ENCODE measurements around the gene UPF3A.

UPF3A gene

DNA sequence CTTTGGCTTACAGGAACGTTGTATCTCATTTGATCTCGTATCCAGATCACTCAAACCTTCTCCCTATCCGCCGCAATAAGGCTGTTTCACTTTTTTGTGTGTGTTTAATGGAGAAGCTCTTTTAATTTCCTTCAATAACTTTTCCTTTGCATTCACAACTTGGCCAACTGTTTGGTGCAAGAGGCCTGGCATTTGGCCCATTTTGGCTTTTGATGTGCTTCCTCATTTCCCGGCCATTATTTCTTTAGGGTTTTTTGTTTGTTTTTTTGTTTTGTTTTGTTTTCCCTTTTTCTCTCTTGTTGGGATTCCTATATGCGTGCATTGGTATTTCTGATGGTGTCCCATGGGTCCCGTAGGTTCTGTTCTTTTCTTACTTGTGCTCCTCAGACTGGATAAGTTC, 6.1 kb upstream of the UPF3A start:
- Mint-ChIP-seq H3K4me3 (no peak overlapping the region), H3K27ac (no peak overlapping the region), H3K4me1 (peaks cover 17% of the 10 kb centered on the region), H3K9me3 (no peaks in the 10 kb centered on the region), H3K27me3 (no peaks in the 10 kb centered on the region), H3K36me3 (peaks cover 55% of the 10 kb centered on the region)
- DNase-seq, result no peak
- CTCF ChIA-PET, result no interaction called here

DNA sequence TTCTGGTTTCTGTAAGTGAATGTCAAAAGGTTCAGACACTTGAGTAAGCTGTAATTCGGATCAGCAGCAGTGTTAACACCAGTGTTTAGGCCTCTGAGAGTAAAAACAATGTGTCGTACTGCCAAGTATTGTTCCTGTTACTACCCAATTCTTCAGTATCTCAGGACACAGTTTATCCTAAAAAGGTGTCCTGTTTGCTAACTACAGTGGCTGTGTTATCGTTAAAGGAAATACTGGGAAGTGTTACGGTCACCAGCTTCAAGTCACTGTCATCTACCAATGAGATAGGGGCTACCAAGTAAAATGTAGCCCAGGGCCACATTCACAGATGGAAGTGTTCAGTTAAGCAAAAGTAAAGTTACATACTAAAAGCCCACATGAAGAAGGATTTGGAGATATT, 2.3 kb upstream of the UPF3A start:
- Mint-ChIP-seq H3K27me3 (no peaks in the 10 kb centered on the region), H3K4me1 (peaks cover 35% of the 10 kb centered on the region), H3K27ac (peak overlapping the region; percentile 99), H3K36me3 (peaks cover 45% of the 10 kb centered on the region), H3K4me3 (no peak overlapping the region), H3K9me3 (no peaks in the 10 kb centered on the region)
- CTCF ChIA-PET, result no interaction called here
- DNase-seq, result no peak

DNA sequence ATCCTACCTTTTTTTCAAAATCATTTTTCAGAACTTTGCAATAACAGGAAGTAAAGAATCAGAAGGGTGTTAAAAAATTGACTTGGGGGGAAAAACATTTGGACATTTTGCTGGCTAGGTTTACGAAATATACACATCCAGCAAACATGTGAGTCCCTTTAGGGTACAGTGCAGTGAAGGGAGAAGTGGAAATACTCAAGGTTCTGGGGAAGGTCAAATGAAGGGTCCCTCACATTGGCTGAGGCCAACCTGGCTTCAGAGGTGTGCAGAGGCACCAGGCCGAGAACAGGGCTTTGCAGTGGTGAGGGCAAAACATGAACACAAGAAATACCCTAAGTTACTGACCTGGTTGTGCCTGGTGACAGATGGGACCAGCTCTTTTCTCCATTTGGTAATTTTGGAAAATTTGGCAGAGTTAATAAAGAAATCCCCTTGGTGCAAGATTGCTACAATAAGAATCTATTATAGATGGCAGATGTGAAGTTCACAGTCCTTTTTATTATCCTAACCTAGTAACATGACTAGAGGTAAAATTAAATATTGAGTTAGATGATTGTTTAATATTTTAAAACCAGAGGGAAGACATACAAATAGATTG, 1.5 kb upstream of the UPF3A start:
- H3K36me3 Mint-ChIP-seq, result peaks cover 45% of the 10 kb centered on the region
- no peak for DNase-seq

DNA sequence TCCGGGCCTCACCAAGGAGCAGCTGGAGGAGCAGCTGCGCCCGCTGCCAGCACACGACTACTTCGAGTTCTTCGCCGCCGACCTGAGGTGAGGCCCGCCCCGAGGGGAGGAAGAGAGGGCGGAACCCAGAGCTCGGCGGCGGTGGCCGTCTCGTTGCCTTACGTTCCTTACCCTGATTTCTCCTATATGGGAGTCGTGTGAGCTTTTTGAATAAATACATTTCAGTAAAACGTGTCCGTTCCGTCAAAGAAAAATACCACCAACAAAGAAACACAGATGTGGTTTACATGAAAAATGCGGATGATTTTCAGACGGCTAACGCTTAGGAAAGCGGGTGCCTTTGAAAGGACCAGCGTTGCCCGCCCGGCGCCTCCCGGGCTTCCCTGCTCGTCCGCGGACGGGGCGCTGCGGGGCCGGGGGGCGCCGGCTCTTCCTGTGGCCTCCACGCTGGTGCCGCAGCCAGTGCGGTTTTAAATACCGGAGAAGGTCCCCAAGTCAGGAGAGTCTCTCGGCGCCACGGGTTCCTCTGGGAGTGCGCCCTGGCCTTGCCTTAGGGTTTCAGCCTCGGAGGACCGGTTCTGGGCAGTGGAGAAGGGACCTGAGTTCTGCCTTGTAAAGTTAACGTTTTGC, 755 bp downstream of the UPF3A start:
- H3K36me3 Mint-ChIP-seq, result peaks cover 53% of the 10 kb centered on the region
- H3K4me3 Mint-ChIP-seq, result peak overlapping the region; percentile 82
- CTCF ChIA-PET, result no interaction called here
- H3K4me1 Mint-ChIP-seq, result peaks cover 48% of the 10 kb centered on the region
- H3K9me3 Mint-ChIP-seq, result no peaks in the 10 kb centered on the region
- H3K27ac Mint-ChIP-seq, result peak overlapping the region; percentile 99
- H3K27me3 Mint-ChIP-seq, result no peaks in the 10 kb centered on the region
- DNase-seq, result peak; percentile 54

More for the DNA sequence above, 1.5 kb upstream of the UPF3A start:
- no peaks in the 10 kb centered on the region for H3K27me3 Mint-ChIP-seq
- CTCF ChIA-PET, result interaction anchor here (1.0 kb wide), 1 partner anchor 61 kb away, joined by 4 read pairs; no protein-coding TSS in a partner anchor
- H3K4me3 Mint-ChIP-seq, result peak overlapping the region; percentile 82
- no peaks in the 10 kb centered on the region for H3K9me3 Mint-ChIP-seq
- H3K4me1 Mint-ChIP-seq, result peaks cover 39% of the 10 kb centered on the region
- peak overlapping the region; percentile 99 for H3K27ac Mint-ChIP-seq

DNA sequence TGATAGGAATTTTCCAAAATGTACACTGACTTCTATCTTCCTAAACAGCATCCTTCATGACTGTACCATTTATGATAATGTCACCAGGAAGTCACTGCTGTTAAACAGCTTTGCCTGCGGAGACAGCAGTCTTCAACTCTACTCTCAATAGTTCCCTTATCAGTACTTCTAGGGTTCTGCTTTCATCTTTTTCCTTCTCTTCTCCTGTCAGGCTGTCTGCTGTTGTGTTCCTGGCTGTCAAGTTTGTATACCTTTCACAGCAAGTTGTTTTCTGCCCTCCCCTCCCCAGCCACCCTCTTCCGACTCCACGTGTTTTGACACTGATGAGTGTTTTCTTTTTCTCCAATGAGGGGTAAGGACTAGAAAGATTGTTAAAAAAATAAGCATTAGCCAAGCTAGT, 2.2 kb downstream of the UPF3A start:
- Mint-ChIP-seq H3K36me3 (peaks cover 57% of the 10 kb centered on the region), H3K4me3 (peak overlapping the region; percentile 67), H3K9me3 (no peaks in the 10 kb centered on the region), H3K27ac (peak overlapping the region; percentile 52), H3K27me3 (no peaks in the 10 kb centered on the region), H3K4me1 (peaks cover 44% of the 10 kb centered on the region)
- DNase-seq, result no peak
- CTCF ChIA-PET, result interaction anchor here (0.6 kb wide), 1 partner anchor 1160 kb away, joined by 3 read pairs; no protein-coding TSS in a partner anchor

DNA sequence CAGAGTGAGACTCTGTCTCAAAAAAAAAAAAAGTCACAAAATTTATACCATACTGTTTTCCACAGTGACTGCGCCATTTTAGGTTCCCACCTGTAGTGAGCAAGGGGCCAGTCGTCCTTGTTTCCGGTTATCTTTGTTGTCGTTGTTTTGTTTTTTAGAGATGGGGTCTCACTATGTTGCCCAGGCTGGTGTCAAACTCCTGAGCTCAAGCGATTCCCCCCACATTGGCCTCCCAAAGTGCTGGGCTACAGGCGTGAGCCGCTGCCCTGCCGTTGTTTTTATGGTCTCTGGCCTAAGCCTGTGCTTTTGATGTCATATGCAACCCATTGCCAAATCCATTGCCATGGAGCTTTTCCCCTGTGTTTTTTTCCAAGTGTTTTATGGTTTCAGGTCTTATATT, 3.3 kb downstream of the UPF3A start:
- peaks cover 60% of the 10 kb centered on the region for H3K36me3 Mint-ChIP-seq
- H3K4me3 Mint-ChIP-seq, result no peak overlapping the region
- DNase-seq, result no peak
- CTCF ChIA-PET, result no interaction called here
- H3K27me3 Mint-ChIP-seq, result no peaks in the 10 kb centered on the region
- H3K4me1 Mint-ChIP-seq, result peaks cover 36% of the 10 kb centered on the region
- H3K9me3 Mint-ChIP-seq, result no peaks in the 10 kb centered on the region
- H3K27ac Mint-ChIP-seq, result no peak overlapping the region

DNA sequence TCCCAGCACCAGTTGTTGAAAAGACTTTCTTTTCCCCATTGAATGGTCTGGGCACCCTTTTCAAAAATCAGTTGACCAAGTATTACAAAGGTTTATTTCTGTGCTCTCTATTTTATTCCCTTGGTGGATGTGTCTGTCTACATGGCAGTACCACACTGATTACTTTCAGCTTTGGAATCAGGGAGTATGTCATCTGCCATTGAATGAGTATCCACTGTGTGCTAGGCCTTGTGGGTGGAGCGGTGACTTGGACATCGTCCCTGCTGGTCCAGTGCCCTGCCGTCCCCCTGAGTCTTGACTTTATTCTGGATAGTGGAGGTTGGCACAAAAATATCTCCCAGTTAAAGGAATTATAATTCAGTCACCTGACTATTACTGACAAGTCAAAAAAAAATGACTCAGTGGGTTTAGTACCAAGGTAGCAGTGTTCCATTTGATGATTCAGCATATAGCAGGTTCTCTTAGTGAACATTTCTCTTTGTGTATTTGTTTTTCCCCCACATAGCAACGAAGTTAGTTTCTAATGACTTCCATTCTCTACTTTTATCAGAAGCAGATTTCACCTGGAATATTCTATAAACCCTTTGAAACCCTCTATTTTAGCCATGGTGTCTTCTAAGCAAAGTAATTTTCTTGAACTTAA, 3.9 kb downstream of the UPF3A start:
- Mint-ChIP-seq H3K4me3 (no peak overlapping the region), H3K27me3 (no peaks in the 10 kb centered on the region), H3K36me3 (peaks cover 63% of the 10 kb centered on the region), H3K9me3 (no peaks in the 10 kb centered on the region), H3K27ac (peak overlapping the region; percentile 28), H3K4me1 (peaks cover 31% of the 10 kb centered on the region)
- CTCF ChIA-PET, result no interaction called here
- DNase-seq, result no peak

DNA sequence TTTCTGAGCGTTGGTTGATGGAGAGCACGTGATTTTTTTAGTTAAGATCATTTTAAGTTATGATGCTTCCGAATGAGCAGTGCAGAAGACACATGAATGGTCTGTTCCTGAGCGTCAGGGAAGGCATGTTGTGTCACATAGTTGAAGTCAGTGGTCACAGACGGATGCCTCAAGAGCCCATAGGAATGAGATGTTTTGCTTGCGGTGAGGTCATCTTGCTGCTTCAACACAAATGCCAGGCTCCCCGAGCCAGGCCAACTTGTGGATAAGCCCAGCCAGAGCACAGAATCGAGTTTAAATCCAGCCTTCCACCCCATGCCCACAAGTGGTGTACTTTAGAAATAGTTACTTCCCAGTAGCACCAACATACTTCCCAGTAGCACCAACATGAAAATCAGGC, 5.4 kb downstream of the UPF3A start:
- H3K36me3 Mint-ChIP-seq, result peaks cover 68% of the 10 kb centered on the region
- H3K9me3 Mint-ChIP-seq, result no peaks in the 10 kb centered on the region
- CTCF ChIA-PET, result no interaction called here
- no peaks in the 10 kb centered on the region for H3K27me3 Mint-ChIP-seq
- H3K4me3 Mint-ChIP-seq, result no peak overlapping the region
- H3K4me1 Mint-ChIP-seq, result peaks cover 24% of the 10 kb centered on the region
- no peak overlapping the region for H3K27ac Mint-ChIP-seq
- DNase-seq, result no peak

DNA sequence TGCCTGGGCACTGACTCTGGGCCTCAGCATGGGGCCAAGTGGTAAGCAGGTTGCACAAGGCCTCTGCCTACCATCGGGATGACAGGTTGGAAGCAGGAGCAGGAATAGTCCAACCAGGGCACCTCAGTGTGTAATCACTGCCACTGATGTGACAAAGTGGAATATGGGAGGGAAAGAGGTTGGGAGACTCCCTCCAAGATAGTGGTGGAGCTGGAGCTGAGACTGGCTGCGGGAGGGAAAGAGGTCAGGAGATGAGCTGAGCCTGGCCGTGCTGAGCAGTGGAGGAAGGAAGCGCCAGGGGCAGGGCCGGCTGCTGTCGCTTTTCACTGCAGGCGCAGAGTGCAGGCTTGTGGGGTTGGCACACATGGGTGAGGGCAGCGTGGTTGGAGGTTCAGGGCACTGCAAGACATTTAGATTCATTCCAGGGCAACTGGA, 6.8 kb downstream of the UPF3A start:
- no peak overlapping the region for H3K4me3 Mint-ChIP-seq
- no peak for DNase-seq
- peaks cover 75% of the 10 kb centered on the region for H3K36me3 Mint-ChIP-seq
- peak overlapping the region; percentile 13 for H3K27ac Mint-ChIP-seq
- H3K27me3 Mint-ChIP-seq, result no peaks in the 10 kb centered on the region
- CTCF ChIA-PET, result no interaction called here
- no peaks in the 10 kb centered on the region for H3K9me3 Mint-ChIP-seq
- peaks cover 21% of the 10 kb centered on the region for H3K4me1 Mint-ChIP-seq

DNA sequence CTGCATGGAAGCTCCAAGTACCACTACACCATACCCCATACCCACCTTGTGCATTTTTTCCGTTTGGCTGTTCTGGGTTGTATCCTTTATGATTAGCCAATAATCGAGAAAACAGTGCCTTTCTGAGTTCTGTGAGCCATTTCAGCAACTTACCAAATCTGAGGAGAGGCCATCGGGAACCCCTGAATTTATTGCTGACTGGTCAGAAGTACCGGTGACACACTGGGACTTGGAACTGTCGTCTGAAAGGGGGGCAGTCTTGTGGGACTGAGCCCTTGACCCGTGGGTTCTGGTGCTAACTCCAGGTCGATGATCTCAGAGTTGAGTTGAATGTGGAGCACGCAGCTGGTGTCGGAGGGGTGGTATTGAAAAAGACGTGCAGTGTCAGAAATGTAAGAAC, 15.0 kb downstream of the UPF3A start:
- H3K4me1 Mint-ChIP-seq, result no peaks in the 10 kb centered on the region
- H3K27me3 Mint-ChIP-seq, result no peaks in the 10 kb centered on the region
- H3K36me3 Mint-ChIP-seq, result peaks cover 41% of the 10 kb centered on the region
- no peaks in the 10 kb centered on the region for H3K9me3 Mint-ChIP-seq
- no peak for DNase-seq
- CTCF ChIA-PET, result no interaction called here
- H3K27ac Mint-ChIP-seq, result no peak overlapping the region
- H3K4me3 Mint-ChIP-seq, result no peak overlapping the region

DNA sequence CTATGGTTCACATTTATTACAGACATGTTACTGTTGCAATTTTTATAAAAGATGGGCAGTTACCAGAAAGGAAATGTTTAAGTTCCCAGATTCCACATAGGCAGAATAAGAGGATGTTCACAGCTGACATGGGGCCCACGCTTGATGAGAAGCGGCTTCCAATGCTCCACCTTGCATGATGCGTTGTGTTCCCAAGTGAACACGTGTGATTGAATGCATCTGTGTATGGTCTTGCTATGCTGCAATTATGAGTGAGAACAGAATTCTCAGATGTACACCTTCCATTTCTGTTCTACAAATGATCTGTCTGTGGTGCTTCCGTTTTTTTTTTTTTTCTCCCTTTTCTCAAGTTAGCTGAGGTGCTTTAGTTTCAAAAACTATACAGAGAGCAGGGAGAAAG, 15.5 kb downstream of the UPF3A start:
- Mint-ChIP-seq H3K4me1 (no peaks in the 10 kb centered on the region), H3K36me3 (peaks cover 40% of the 10 kb centered on the region), H3K27ac (no peak overlapping the region), H3K4me3 (no peak overlapping the region), H3K9me3 (no peaks in the 10 kb centered on the region), H3K27me3 (no peaks in the 10 kb centered on the region)
- CTCF ChIA-PET, result no interaction called here
- DNase-seq, result no peak

DNA sequence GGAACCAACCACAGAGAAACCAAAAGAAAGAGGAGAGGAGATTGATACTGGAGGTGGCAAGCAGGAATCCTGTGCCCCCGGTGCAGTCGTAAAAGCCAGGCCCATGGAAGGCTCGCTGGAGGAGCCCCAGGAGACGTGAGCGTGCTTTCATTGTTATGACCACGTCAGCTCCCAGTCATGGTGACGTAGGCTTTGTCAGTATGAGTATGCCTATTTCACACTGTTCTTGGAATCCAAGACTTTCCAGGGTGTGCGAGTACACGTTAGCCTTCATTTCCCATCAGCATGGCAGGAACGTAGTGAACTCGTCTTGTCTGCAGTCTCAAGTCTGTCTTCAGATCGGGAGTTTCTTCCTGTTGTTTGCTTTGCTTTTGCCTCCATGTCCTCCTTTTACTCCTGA, 17.5 kb downstream of the UPF3A start:
- no peaks in the 10 kb centered on the region for H3K27me3 Mint-ChIP-seq
- DNase-seq, result no peak
- peaks cover 37% of the 10 kb centered on the region for H3K36me3 Mint-ChIP-seq
- H3K4me3 Mint-ChIP-seq, result no peak overlapping the region
- CTCF ChIA-PET, result no interaction called here
- no peaks in the 10 kb centered on the region for H3K4me1 Mint-ChIP-seq
- H3K9me3 Mint-ChIP-seq, result no peaks in the 10 kb centered on the region
- H3K27ac Mint-ChIP-seq, result no peak overlapping the region

DNA sequence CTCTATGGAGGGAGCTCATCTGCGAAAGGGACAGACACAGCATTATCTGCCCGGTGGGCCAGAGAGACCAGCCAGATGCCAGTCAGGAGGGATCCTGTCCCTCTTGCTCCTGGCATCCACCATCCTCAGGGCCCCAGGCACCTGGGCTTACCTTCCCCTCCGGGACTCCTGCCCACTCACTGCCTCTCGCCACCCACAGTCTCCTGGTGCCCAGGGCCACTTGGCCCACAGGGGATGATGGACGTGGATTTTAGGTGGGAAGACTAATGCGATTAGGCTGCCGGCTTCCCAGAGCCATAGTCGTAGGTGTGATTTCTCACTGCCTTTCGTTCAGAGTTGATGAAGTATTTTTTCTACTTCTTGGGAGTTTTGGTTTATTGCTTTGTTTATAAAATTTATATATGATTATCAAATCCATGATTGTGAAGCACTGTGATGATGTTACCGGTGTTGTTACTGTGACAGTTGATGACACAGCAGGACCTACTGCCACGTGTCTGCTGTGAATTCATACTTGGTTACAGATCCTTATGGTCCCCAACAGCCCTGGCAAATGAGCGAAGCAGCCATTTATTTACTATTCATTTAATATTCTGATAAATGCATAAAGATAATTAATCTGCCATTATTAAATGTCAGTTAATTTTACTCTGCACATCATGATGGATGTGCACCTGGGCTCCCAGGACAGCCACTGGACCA, 18.4 kb downstream of the UPF3A start:
- DNase-seq, result no peak
- Mint-ChIP-seq H3K27me3 (no peaks in the 10 kb centered on the region), H3K4me1 (no peaks in the 10 kb centered on the region), H3K4me3 (no peak overlapping the region), H3K9me3 (no peaks in the 10 kb centered on the region), H3K36me3 (peaks cover 35% of the 10 kb centered on the region), H3K27ac (no peak overlapping the region)
- CTCF ChIA-PET, result no interaction called here

DNA sequence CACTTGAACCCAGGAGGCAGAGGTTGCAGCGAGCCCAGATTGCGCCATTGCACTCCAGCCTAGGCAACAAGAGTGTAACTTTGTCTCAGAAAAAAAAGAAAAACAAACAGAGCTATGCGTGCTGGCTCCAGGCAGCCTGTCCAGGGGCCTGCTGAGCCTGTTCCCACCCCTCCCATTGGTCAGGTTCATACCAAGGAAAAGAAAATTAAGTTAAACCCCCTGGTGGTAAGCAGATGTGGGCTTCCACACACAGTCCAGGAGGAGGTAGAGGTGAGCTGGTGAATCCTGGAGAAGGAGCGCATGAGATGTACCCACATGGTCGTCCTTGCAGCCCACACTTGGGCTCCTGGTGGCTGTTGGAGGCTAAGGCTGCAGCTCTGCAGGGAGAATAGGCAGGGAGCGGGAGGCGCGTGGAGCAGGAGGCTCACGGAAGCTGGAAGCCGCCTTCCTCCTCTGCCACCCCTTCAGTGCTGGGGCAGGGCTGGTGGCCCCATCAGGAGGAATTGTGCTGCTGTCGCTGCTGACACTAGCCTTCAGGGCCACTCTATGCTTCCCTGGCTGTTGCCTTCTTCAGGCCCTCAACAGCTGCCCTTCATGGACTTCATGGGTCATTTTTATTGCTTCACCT, 22.4 kb downstream of the UPF3A start:
- Mint-ChIP-seq H3K36me3 (peaks cover 30% of the 10 kb centered on the region), H3K9me3 (no peaks in the 10 kb centered on the region), H3K4me1 (no peaks in the 10 kb centered on the region), H3K4me3 (no peak overlapping the region), H3K27me3 (no peaks in the 10 kb centered on the region), H3K27ac (no peak overlapping the region)
- no peak for DNase-seq
- CTCF ChIA-PET, result interaction anchor here (1.0 kb wide), 1 partner anchor 12 kb away, joined by 4 read pairs; no protein-coding TSS in a partner anchor

All from activated naive CD4-positive, alpha-beta T cell treated with anti-CD3 and anti-CD28 coated beads, Interleukin-2, amount 10 ng/mL, durations not matched to agents 7 days and 5 days (primary cell).